Measurements from ENCODE around the gene OGT. TPM values are rescaled to one million over a fixed set of nuclear protein-coding genes. Genes with fewer than 3 reads are reported as not detected.

Gene OGT
- total and polyA plus RNA-seq, 10 of the 15 experiments (the other 5 are each of a cell fraction or from before 2014, with no cell fraction given), result 38.2 to 671 (median 107) TPM

- TF ChIP-seq ZNF207 (IDR thresholded peaks at IDR 0.05; ENCODE audit: borderline replicate concordance), result peak; percentile 68; the same call in 1 of the 2 replicates
- peak; percentile 85; the same call in 1 of the 2 replicates for TF ChIP-seq SMAD5 (IDR thresholded peaks at IDR 0.05; ENCODE audit: low read depth)
- TF ChIP-seq ATF2 (IDR thresholded peaks at IDR 0.05; ENCODE audit: low read length), result peak; percentile 35; the same call in 1 of the 2 replicates
- TF ChIP-seq IRF5 (IDR thresholded peaks at IDR 0.05; ENCODE audit: borderline replicate concordance), result no peak
- TF ChIP-seq STAT3 (IDR thresholded peaks at IDR 0.05; ENCODE audit: low read depth, low read length), result no peak
- no peak for TF ChIP-seq ESRRA (IDR thresholded peaks at IDR 0.05; ENCODE audit: low read length)
- no peak for TF ChIP-seq FOS (IDR thresholded peaks at IDR 0.05; ENCODE audit: borderline replicate concordance, extremely low read depth, insufficient read length)
- peak; percentile 82 for TF ChIP-seq POLR2A (IDR thresholded peaks at IDR 0.05; ENCODE audit: low read depth, low read length)
- TF ChIP-seq BCL11A (IDR thresholded peaks at IDR 0.05; ENCODE audit: low read depth, low read length), result peak; percentile 31; the same call in 1 of the 2 replicates
- TF ChIP-seq SMC3 (IDR thresholded peaks at IDR 0.05; ENCODE audit: borderline replicate concordance, low read length), result no peak
- TF ChIP-seq, protein P1, sequence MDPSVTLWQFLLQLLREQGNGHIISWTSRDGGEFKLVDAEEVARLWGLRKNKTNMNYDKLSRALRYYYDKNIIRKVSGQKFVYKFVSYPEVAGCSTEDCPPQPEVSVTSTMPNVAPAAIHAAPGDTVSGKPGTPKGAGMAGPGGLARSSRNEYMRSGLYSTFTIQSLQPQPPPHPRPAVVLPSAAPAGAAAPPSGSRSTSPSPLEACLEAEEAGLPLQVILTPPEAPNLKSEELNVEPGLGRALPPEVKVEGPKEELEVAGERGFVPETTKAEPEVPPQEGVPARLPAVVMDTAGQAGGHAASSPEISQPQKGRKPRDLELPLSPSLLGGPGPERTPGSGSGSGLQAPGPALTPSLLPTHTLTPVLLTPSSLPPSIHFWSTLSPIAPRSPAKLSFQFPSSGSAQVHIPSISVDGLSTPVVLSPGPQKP (IDR thresholded peaks at IDR 0.05; ENCODE audit: low read depth, low read length), result peak; percentile 74; the same call in 1 of the 2 replicates
- TF ChIP-seq CHD1 (IDR thresholded peaks at IDR 0.05; ENCODE audit: low read depth, low read length), result peak; percentile 83; the same call in 1 of the 2 replicates
- peak; percentile 83 for TF ChIP-seq CREM (IDR thresholded peaks at IDR 0.05; ENCODE audit: low read depth)
- no peak for TF ChIP-seq BRCA1 (IDR thresholded peaks at IDR 0.05; ENCODE audit: low read depth, low read length)
- TF ChIP-seq, protein P2, sequence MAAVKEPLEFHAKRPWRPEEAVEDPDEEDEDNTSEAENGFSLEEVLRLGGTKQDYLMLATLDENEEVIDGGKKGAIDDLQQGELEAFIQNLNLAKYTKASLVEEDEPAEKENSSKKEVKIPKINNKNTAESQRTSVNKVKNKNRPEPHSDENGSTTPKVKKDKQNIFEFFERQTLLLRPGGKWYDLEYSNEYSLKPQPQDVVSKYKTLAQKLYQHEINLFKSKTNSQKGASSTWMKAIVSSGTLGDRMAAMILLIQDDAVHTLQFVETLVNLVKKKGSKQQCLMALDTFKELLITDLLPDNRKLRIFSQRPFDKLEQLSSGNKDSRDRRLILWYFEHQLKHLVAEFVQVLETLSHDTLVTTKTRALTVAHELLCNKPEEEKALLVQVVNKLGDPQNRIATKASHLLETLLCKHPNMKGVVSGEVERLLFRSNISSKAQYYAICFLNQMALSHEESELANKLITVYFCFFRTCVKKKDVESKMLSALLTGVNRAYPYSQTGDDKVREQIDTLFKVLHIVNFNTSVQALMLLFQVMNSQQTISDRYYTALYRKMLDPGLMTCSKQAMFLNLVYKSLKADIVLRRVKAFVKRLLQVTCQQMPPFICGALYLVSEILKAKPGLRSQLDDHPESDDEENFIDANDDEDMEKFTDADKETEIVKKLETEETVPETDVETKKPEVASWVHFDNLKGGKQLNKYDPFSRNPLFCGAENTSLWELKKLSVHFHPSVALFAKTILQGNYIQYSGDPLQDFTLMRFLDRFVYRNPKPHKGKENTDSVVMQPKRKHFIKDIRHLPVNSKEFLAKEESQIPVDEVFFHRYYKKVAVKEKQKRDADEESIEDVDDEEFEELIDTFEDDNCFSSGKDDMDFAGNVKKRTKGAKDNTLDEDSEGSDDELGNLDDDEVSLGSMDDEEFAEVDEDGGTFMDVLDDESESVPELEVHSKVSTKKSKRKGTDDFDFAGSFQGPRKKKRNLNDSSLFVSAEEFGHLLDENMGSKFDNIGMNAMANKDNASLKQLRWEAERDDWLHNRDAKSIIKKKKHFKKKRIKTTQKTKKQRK (IDR thresholded peaks at IDR 0.05; ENCODE audit: low read depth, low read length), result no peak
- peak; percentile 86 for TF ChIP-seq CREB1 (IDR thresholded peaks at IDR 0.05; ENCODE audit: low read depth)
- no peak for TF ChIP-seq BCL3 (IDR thresholded peaks at IDR 0.05; ENCODE audit: borderline replicate concordance, insufficient read depth, low read depth, low read length, poor library complexity, severe bottlenecking)
- TF ChIP-seq TCF7 (IDR thresholded peaks at IDR 0.05; ENCODE audit: borderline replicate concordance), result no peak
- no peak for TF ChIP-seq SREBF1 (IDR thresholded peaks at IDR 0.05; ENCODE audit: low read length)
- TF ChIP-seq CBX3 (IDR thresholded peaks at IDR 0.05; ENCODE audit: borderline replicate concordance, low read depth), result no peak
- TF ChIP-seq NRF1 (conservative IDR thresholded peaks at IDR 0.05; ENCODE audit: low read depth, low read length), result peak; percentile 16; the same call in 1 of the 2 replicates
Measured at GRCh38 chrX:71532753-71533425, at the start of gene OGT (continued).

Measured in GM12878 (cell line).